Measurements from ENCODE around the gene CASP9. TPM values are rescaled to one million over a fixed set of nuclear protein-coding genes. Genes with fewer than 3 reads are reported as not detected.

CASP9 gene
- total RNA-seq, 4 donors from 2014 or later: 2.6 to 16.0 (median 8.1) TPM

DNA sequence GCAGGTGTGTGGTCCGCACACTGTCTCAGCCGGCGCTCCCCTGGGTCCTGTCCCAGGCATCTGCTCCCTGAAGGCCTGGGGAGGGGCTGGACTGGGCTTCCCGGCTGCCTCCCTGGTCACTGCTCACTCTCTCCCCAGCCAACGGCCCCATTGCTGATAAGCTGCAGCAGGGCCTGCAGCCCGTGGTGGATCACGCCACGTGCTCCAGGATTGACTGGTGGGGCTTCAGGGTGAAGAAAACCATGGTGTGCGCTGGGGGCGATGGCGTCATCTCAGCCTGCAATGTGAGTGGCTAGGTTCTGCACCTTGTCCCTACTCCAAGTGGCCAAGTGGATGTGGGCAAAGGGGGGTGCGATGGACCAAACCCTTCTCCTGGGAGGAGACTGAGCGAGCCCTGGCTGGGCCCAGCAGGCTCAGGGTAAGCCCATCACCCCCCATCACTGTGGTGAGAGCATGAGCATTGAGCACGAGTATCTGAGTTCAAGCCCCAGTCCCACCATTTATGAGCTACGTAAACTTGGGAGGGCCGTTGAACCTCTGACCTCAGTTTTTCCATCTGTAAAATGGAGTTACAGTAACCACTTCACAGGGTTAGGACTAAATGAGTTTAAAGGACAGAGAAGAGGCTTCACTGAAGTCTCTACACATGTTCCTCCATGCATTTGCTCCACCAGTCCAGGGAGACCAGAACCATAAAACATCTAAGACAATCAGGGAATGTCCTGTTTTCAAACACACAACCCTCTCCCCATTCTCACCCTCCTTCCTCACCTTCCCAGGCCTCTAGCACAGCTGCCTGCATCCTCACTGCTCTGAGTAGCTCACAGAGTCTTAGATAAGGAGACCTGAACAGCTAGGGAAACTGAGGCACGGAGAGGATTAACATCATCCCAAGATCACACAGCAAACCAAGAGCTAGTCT is 79.3 kb downstream of the CASP9 start:
- intact Hi-C loops (cut with DNase I; ENCODE audit: low total_unique reads): no loop called here
- TF ChIP-seq POLR2A (IDR thresholded peaks at IDR 0.05) (no peak), CTCF (IDR thresholded peaks at IDR 0.05) (no peak)

DNA sequence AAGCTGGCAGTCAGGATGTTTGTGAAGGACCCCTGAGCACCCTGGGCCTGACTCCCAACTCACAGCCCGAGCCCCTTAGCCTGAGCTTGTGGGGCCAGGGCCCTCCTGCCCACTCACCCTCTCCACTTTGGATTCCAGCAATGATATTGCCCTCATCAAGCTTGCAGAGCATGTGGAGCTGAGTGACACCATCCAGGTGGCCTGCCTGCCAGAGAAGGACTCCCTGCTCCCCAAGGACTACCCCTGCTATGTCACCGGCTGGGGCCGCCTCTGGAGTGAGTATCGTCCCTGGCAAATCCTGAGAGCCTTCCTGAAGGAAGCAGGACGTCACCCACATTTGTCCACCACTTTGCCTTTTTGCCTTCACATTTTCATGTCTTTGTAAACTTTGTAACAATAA is 80.7 kb downstream of the CASP9 start:
- DNase-seq: no peak
- intact Hi-C loops (cut with DNase I; ENCODE audit: low total_unique reads): no loop called here
- Histone ChIP-seq H3K4me1 (no peaks in the 10 kb centered on the region), H3K4me3 (no peak overlapping the region), H3K9me3 (no peaks in the 10 kb centered on the region), H3K27ac (no peak overlapping the region), H3K27me3 (no peaks in the 10 kb centered on the region), H3K36me3 (no peaks in the 10 kb centered on the region)
- no peak for TF ChIP-seq CTCF (IDR thresholded peaks at IDR 0.05)

More for the DNA sequence above, 79.3 kb downstream of the CASP9 start:
- Histone ChIP-seq H3K9me3 (peaks cover 0 to 3% of the 10 kb centered on the region in 2 donors), H3K4me3 (no peak overlapping the region), H3K27ac (no peak overlapping the region), H3K4me1 (no peaks in the 10 kb centered on the region), H3K27me3 (no peaks in the 10 kb centered on the region), H3K36me3 (no peaks in the 10 kb centered on the region)
- no peak for DNase-seq

DNA sequence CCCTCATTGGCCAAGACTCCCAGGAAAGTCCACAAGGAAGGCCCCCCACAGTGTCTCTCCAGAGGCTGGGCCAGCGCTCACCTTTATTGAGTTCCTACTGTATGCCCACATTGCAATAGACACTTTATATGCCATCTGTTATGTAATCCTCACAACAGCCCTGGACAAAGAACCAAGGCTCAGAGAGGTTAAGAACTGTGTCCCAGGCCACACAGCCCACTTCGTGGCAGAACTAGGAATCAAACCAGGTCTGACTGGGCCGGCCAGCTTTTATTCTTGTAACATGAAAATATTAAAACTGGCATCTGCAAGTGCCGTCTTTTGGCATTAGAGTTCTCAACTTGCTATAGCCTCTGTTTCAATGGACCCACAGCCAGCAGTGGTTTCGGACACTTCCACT is 81.3 kb downstream of the CASP9 start:
- TF ChIP-seq CTCF (IDR thresholded peaks at IDR 0.05): no peak
- no peak for TF ChIP-seq POLR2A (IDR thresholded peaks at IDR 0.05)
- DNase-seq: no peak
- no peaks in the 10 kb centered on the region for H3K36me3 ChIP-seq
- no peaks in the 10 kb centered on the region for H3K27me3 ChIP-seq
- H3K4me1 ChIP-seq: no peaks in the 10 kb centered on the region
- H3K9me3 ChIP-seq: no peaks in the 10 kb centered on the region
- intact Hi-C loops (cut with DNase I; ENCODE audit: low total_unique reads): no loop called here
- no peak overlapping the region for H3K4me3 ChIP-seq
- H3K27ac ChIP-seq: no peak overlapping the region

GRCh38 chr1:15442119-15442518 is 81.9 kb downstream of the CASP9 start:
- no peak for DNase-seq
- intact Hi-C loops (cut with DNase I; ENCODE audit: low total_unique reads): no loop called here
- TF ChIP-seq POLR2A (IDR thresholded peaks at IDR 0.05): no peak
- TF ChIP-seq CTCF (IDR thresholded peaks at IDR 0.05): no peak
- Histone ChIP-seq H3K9me3 (no peaks in the 10 kb centered on the region), H3K4me1 (no peaks in the 10 kb centered on the region), H3K27me3 (no peaks in the 10 kb centered on the region), H3K36me3 (no peaks in the 10 kb centered on the region), H3K4me3 (no peak overlapping the region), H3K27ac (no peak overlapping the region)

Small RNA genes lying within 50 kb of the gene (small RNA-seq; reads per million reads assigned to genes)
- not detected for gene SCARNA21B

Other genes with a start within 250 kb of the CASP9 start
- 10 to 100 TPM; 12.1 to 32.5 (median 20.4) TPM for gene EFHD2, start 114.3 kb downstream of the CASP9 start, total RNA-seq
- gene CTRC, start 85.8 kb downstream of the CASP9 start, total RNA-seq: 1 to 10 TPM in 1 of 4 donors, not detected in 3; 1.1 TPM
- gene CELA2A, start 67.5 kb downstream of the CASP9 start, total RNA-seq: not detected
- not detected for gene CELA2B, start 48.1 kb downstream of the CASP9 start, total RNA-seq
- gene DNAJC16, start 2.6 kb upstream of the CASP9 start, total RNA-seq: 10 to 100 TPM in 3 of 4 donors, 1 to 10 TPM in 1; 8.8 to 32.4 (median 27.5) TPM
- 1 to 10 TPM in 1 of 4 donors, under 1 TPM in 1, not detected in 2; 0.27 to 1.4 TPM for gene AGMAT, start 60.8 kb upstream of the CASP9 start, total RNA-seq
- gene DDI2, start 93.2 kb upstream of the CASP9 start, total RNA-seq: 100 to 1,000 TPM in 1 of 4 donors, 10 to 100 TPM in 3; 26.2 to 115 (median 43.7) TPM
- 10 to 100 TPM; 21.3 to 70.2 (median 30.7) TPM for gene PLEKHM2, start 160.1 kb upstream of the CASP9 start, total RNA-seq
- 1 to 10 TPM in 2 of 4 donors, under 1 TPM in 1, not detected in 1; 0.29 to 2.1 (median 1.6) TPM for gene SLC25A34, start 212.0 kb upstream of the CASP9 start, total RNA-seq
- not detected for gene TMEM82, start 218.3 kb upstream of the CASP9 start, total RNA-seq
- 10 to 100 TPM; 12.9 to 96.9 (median 74.3) TPM for gene FBLIM1, start 234.6 kb upstream of the CASP9 start, total RNA-seq